ENCODE results near the gene LYST. TPM values are rescaled to one million over a fixed set of nuclear protein-coding genes. Genes with fewer than 3 reads are reported as not detected.

Gene LYST
- total RNA-seq, 1 experiment from 2014 or later: 1.7 TPM

- Histone ChIP-seq H3K4me1 (ENCODE audit: insufficient read depth, low read length, poor library complexity, severe bottlenecking) (no peaks in the 10 kb centered on the region), H3K27me3 (replicated peaks; ENCODE audit: insufficient read depth, low read depth, low read length, poor library complexity) (no peaks in the 10 kb centered on the region), H3K9me3 (ENCODE audit: low read depth, low read length, poor library complexity, severe bottlenecking) (no peaks in the 10 kb centered on the region), H3K27ac (ENCODE audit: low read depth, low read length, poor library complexity, severe bottlenecking) (no peak overlapping the region), H3K4me3 (ENCODE audit: low read depth, low read length, poor library complexity, severe bottlenecking) (no peak overlapping the region), H3K36me3 (ENCODE audit: insufficient read depth, low read length, poor library complexity, severe bottlenecking) (no peaks in the 10 kb centered on the region)
- DNase-seq (ENCODE audit: low spot score): peak; percentile 18
- ChIA-PET POLR2A (ENCODE audit: low non-redundant PET) (no interaction called here), CTCF (no interaction called here)
- intact Hi-C loops (cut with micrococcal nuclease; ENCODE audit: unreplicated experiment): no loop called here
- BruUV-seq (replicated peaks): no TSS peak
- TF ChIP-seq CTCF (conservative IDR thresholded peaks at IDR 0.05; ENCODE audit: low read depth, low read length) (no peak), EZH2 (IDR thresholded peaks at IDR 0.05; ENCODE audit: borderline replicate concordance, low read depth, low read length, poor library complexity, severe bottlenecking) (no peak)
Measured at GRCh38 chr1:235908742-235909520, 42.2 kb upstream of the LYST start.

GRCh38 chr1:235907897-235908240 lies 41.2 kb upstream of the LYST start:
- intact Hi-C loops (cut with micrococcal nuclease; ENCODE audit: unreplicated experiment): no loop called here
- H3K27ac ChIP-seq (ENCODE audit: low read depth, low read length, poor library complexity, severe bottlenecking): no peak overlapping the region
- no peaks in the 10 kb centered on the region for H3K9me3 ChIP-seq (ENCODE audit: low read depth, low read length, poor library complexity, severe bottlenecking)
- H3K27me3 ChIP-seq (replicated peaks; ENCODE audit: insufficient read depth, low read depth, low read length, poor library complexity): no peaks in the 10 kb centered on the region
- H3K4me1 ChIP-seq (ENCODE audit: insufficient read depth, low read length, poor library complexity, severe bottlenecking): no peaks in the 10 kb centered on the region
- no peaks in the 10 kb centered on the region for H3K36me3 ChIP-seq (ENCODE audit: insufficient read depth, low read length, poor library complexity, severe bottlenecking)
- ChIA-PET POLR2A (ENCODE audit: low non-redundant PET) (no interaction called here), CTCF (no interaction called here)
- H3K4me3 ChIP-seq (ENCODE audit: low read depth, low read length, poor library complexity, severe bottlenecking): no peak overlapping the region
- no TSS peak for BruUV-seq (replicated peaks)
- TF ChIP-seq EZH2 (IDR thresholded peaks at IDR 0.05; ENCODE audit: borderline replicate concordance, low read depth, low read length, poor library complexity, severe bottlenecking): no peak
- TF ChIP-seq CTCF (conservative IDR thresholded peaks at IDR 0.05; ENCODE audit: low read depth, low read length): no peak
- no peak for DNase-seq (ENCODE audit: low spot score)

GRCh38 chr1:235907187-235907896 lies 40.6 kb upstream of the LYST start:
- ChIA-PET POLR2A (ENCODE audit: low non-redundant PET) (no interaction called here), CTCF (no interaction called here)
- no peak for DNase-seq (ENCODE audit: low spot score)
- H3K4me1 ChIP-seq (ENCODE audit: insufficient read depth, low read length, poor library complexity, severe bottlenecking): no peaks in the 10 kb centered on the region
- H3K27me3 ChIP-seq (replicated peaks; ENCODE audit: insufficient read depth, low read depth, low read length, poor library complexity): no peaks in the 10 kb centered on the region
- no peaks in the 10 kb centered on the region for H3K36me3 ChIP-seq (ENCODE audit: insufficient read depth, low read length, poor library complexity, severe bottlenecking)
- TF ChIP-seq EZH2 (IDR thresholded peaks at IDR 0.05; ENCODE audit: borderline replicate concordance, low read depth, low read length, poor library complexity, severe bottlenecking): no peak
- no peak overlapping the region for H3K27ac ChIP-seq (ENCODE audit: low read depth, low read length, poor library complexity, severe bottlenecking)
- H3K9me3 ChIP-seq (ENCODE audit: low read depth, low read length, poor library complexity, severe bottlenecking): no peaks in the 10 kb centered on the region
- BruUV-seq (replicated peaks): no TSS peak
- intact Hi-C loops (cut with micrococcal nuclease; ENCODE audit: unreplicated experiment): no loop called here
- H3K4me3 ChIP-seq (ENCODE audit: low read depth, low read length, poor library complexity, severe bottlenecking): no peak overlapping the region
